ENCODE measurements around the gene ATP13A2. TPM values are rescaled to one million over a fixed set of nuclear protein-coding genes. Genes with fewer than 3 reads are reported as not detected.
A peak's percentile ranks its signal among the peaks of the same experiment; 100 is the strongest.

ATP13A2 gene
- total RNA-seq, 2 experiments from 2014 or later: 41.8 to 45.9 TPM

DNA sequence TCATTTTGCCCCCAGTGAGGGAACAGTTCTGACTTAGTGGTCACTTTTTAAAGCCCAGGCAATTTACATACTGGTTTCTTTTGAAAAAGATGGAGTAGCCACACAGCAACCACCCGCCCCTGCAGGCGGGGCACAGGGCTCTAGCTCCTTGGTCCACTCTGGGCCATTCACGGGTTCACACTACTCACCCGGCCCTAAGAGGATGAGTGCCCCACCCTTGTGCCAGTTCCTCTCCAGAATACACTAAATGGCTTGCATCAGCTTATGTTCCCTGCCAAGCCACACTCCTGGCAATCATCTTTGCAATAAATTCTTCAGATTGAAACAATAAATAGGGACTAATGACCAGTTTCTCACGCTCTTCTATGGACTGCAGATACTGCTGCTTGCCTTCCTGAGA lies 15.7 kb upstream of the ATP13A2 start:
- no peak overlapping the region for H3K4me3 Mint-ChIP-seq
- no peaks in the 10 kb centered on the region for H3K27me3 Mint-ChIP-seq
- DNase-seq: no peak
- intact Hi-C loops (cut with micrococcal nuclease): no loop called here
- CTCF ChIA-PET: interaction anchor here (1.2 kb wide), 1 partner anchor 76 kb away, joined by 3 read pairs; no protein-coding TSS in a partner anchor
- no peaks in the 10 kb centered on the region for H3K9me3 Mint-ChIP-seq
- H3K27ac Mint-ChIP-seq: no peak overlapping the region
- H3K4me1 Mint-ChIP-seq (ENCODE audit: low read depth): no peaks in the 10 kb centered on the region
- POLR2A ChIA-PET: no interaction called here
- H3K36me3 Mint-ChIP-seq: peaks cover 30% of the 10 kb centered on the region

DNA sequence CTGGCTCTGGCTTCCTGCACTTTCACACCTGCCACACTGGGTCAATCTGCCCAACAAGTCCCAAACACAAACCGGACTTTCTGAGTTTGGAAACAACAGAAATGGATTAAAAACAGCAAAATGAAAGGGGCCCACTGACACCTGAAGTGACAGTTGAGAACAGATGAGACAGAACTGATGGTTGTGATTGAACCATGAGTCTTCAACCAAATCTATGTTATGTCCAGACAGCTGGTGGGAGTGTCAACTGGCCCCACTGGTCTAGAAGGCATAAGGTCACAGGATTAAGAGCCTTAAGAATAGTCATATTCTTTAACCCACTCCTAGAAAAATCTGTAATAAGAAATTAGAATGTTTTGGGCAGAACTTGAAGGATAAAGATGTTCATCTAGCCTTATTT lies 13.0 kb upstream of the ATP13A2 start:
- Mint-ChIP-seq H3K36me3 (peaks cover 36% of the 10 kb centered on the region), H3K27me3 (no peaks in the 10 kb centered on the region), H3K9me3 (no peaks in the 10 kb centered on the region), H3K4me1 (ENCODE audit: low read depth) (no peaks in the 10 kb centered on the region), H3K27ac (no peak overlapping the region), H3K4me3 (no peak overlapping the region)
- no peak for DNase-seq
- POLR2A ChIA-PET: no interaction called here
- intact Hi-C loops (cut with micrococcal nuclease): no loop called here
- CTCF ChIA-PET: no interaction called here

- intact Hi-C loops (cut with micrococcal nuclease): no loop called here
- DNase-seq: no peak
- Mint-ChIP-seq H3K4me3 (no peak overlapping the region), H3K27me3 (no peaks in the 10 kb centered on the region), H3K9me3 (no peaks in the 10 kb centered on the region), H3K27ac (no peak overlapping the region), H3K36me3 (peaks cover 44% of the 10 kb centered on the region), H3K4me1 (ENCODE audit: low read depth) (peaks cover 7% of the 10 kb centered on the region)
- CTCF ChIA-PET: interaction anchor here (2.0 kb wide), 1 partner anchor 72 kb away, joined by 7 read pairs; no protein-coding TSS in a partner anchor
- POLR2A ChIA-PET: no interaction called here
Observed at GRCh38 chr1:17023573-17023972, 11.8 kb upstream of the ATP13A2 start.

GRCh38 chr1:17023102-17023501 lies 11.4 kb upstream of the ATP13A2 start:
- Mint-ChIP-seq H3K4me3 (no peak overlapping the region), H3K27ac (no peak overlapping the region), H3K9me3 (no peaks in the 10 kb centered on the region), H3K4me1 (ENCODE audit: low read depth) (peaks cover 7% of the 10 kb centered on the region), H3K36me3 (peaks cover 42% of the 10 kb centered on the region), H3K27me3 (no peaks in the 10 kb centered on the region)
- intact Hi-C loops (cut with micrococcal nuclease): no loop called here
- no peak for DNase-seq
- POLR2A ChIA-PET: no interaction called here
- CTCF ChIA-PET: interaction anchor here (2.0 kb wide), 1 partner anchor 71 kb away, joined by 7 read pairs; no protein-coding TSS in a partner anchor

DNA sequence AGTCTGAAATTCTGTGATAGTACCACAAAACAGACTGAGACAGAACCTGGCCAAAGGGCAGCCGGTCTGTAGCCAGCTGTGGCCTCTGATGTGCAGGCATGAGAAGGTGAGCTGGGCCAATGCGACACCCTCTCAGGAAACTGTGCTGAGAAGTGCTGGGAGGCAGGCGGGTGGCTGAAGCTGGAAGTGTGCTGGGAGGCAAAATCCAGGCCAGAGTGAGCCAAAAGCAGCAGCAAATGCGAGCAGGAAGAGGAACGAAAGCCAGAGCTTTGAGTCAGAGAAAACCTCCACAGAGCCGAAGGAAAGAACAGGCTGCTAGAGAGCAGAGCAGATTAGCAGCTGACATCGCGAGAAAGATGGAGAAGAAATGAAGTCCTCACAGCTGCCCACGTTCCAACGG lies 10.2 kb upstream of the ATP13A2 start:
- no peaks in the 10 kb centered on the region for H3K27me3 Mint-ChIP-seq
- H3K9me3 Mint-ChIP-seq: no peaks in the 10 kb centered on the region
- ChIA-PET POLR2A (no interaction called here), CTCF (interaction anchor here (2.0 kb wide), 1 partner anchor 70 kb away, joined by 7 read pairs; no protein-coding TSS in a partner anchor)
- peaks cover 37% of the 10 kb centered on the region for H3K36me3 Mint-ChIP-seq
- intact Hi-C loops (cut with micrococcal nuclease): no loop called here
- no peak overlapping the region for H3K4me3 Mint-ChIP-seq
- no peak for DNase-seq
- H3K27ac Mint-ChIP-seq: no peak overlapping the region
- peaks cover 7% of the 10 kb centered on the region for H3K4me1 Mint-ChIP-seq (ENCODE audit: low read depth)

DNA sequence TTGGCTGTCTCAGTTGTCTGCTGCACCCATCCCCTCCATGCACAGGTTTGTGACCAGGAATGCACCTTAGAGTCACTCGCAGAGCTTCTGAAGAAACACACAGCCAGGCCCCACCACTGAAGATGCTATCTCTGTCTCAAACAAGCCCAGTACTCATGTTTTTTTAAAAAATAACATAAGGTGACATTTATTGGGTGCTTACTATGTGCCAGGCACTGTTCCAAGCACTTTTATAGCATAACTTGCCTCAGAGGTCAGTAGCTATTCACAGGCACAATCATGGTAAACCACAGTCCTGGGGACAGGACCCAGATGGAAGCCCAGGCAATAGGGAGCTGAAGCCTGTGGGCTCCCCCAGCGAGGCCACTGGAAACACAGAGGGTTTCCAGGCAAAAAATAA lies 8.8 kb upstream of the ATP13A2 start:
- Mint-ChIP-seq H3K9me3 (no peaks in the 10 kb centered on the region), H3K27me3 (no peaks in the 10 kb centered on the region), H3K27ac (no peak overlapping the region), H3K36me3 (peaks cover 36% of the 10 kb centered on the region), H3K4me3 (no peak overlapping the region), H3K4me1 (ENCODE audit: low read depth) (peaks cover 7% of the 10 kb centered on the region)
- POLR2A ChIA-PET: no interaction called here
- intact Hi-C loops (cut with micrococcal nuclease): no loop called here
- CTCF ChIA-PET: interaction anchor here (0.9 kb wide), 1 partner anchor 60 kb away, joined by 3 read pairs; no protein-coding TSS in a partner anchor
- no peak for DNase-seq

- intact Hi-C loops (cut with micrococcal nuclease): no loop called here
- Mint-ChIP-seq H3K9me3 (no peaks in the 10 kb centered on the region), H3K36me3 (peaks cover 29% of the 10 kb centered on the region), H3K27ac (peak overlapping the region; percentile 52), H3K4me1 (ENCODE audit: low read depth) (peaks cover 7% of the 10 kb centered on the region), H3K4me3 (no peak overlapping the region), H3K27me3 (no peaks in the 10 kb centered on the region)
- ChIA-PET CTCF (interaction anchor here (1.4 kb wide), 1 partner anchor 59 kb away, joined by 5 read pairs; no protein-coding TSS in a partner anchor), POLR2A (no interaction called here)
- no peak for DNase-seq
Observed at GRCh38 chr1:17018849-17019248, 7.1 kb upstream of the ATP13A2 start.

GRCh38 chr1:17017435-17017834 lies 5.7 kb upstream of the ATP13A2 start:
- CTCF ChIA-PET: interaction anchor here (0.8 kb wide), 1 partner anchor 23 kb away, joined by 3 read pairs; no protein-coding TSS in a partner anchor
- H3K27ac Mint-ChIP-seq: no peak overlapping the region
- POLR2A ChIA-PET: no interaction called here
- no peak overlapping the region for H3K4me3 Mint-ChIP-seq
- peaks cover 7% of the 10 kb centered on the region for H3K4me1 Mint-ChIP-seq (ENCODE audit: low read depth)
- intact Hi-C loops (cut with micrococcal nuclease): no loop called here
- H3K9me3 Mint-ChIP-seq: no peaks in the 10 kb centered on the region
- peaks cover 23% of the 10 kb centered on the region for H3K36me3 Mint-ChIP-seq
- no peak for DNase-seq
- no peaks in the 10 kb centered on the region for H3K27me3 Mint-ChIP-seq

DNA sequence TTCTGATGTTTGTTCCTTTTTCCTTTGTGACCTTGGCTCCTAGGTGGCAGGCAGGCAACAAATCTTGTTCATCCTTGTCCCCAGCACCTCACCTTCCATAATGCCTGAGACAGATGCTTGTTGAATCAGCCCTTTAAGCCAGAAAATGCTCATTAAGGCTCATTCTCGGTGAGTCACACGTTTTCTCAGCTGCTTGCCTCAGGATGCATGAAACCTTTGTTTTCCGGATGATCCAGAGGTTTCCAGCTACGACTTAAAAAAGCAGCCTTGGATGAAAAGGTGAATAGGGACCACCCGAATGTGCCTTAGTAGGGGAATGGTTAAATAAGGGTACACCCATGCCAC lies 4.6 kb upstream of the ATP13A2 start:
- Mint-ChIP-seq H3K9me3 (no peaks in the 10 kb centered on the region), H3K4me1 (ENCODE audit: low read depth) (peaks cover 12% of the 10 kb centered on the region), H3K36me3 (peaks cover 18% of the 10 kb centered on the region), H3K27me3 (no peaks in the 10 kb centered on the region), H3K27ac (no peak overlapping the region), H3K4me3 (no peak overlapping the region)
- no peak for DNase-seq
- POLR2A ChIA-PET: interaction anchor here (0.8 kb wide), 1 partner anchor 102 kb away, joined by 3 read pairs; no protein-coding TSS in a partner anchor
- intact Hi-C loops (cut with micrococcal nuclease): no loop called here
- CTCF ChIA-PET: no interaction called here

DNA sequence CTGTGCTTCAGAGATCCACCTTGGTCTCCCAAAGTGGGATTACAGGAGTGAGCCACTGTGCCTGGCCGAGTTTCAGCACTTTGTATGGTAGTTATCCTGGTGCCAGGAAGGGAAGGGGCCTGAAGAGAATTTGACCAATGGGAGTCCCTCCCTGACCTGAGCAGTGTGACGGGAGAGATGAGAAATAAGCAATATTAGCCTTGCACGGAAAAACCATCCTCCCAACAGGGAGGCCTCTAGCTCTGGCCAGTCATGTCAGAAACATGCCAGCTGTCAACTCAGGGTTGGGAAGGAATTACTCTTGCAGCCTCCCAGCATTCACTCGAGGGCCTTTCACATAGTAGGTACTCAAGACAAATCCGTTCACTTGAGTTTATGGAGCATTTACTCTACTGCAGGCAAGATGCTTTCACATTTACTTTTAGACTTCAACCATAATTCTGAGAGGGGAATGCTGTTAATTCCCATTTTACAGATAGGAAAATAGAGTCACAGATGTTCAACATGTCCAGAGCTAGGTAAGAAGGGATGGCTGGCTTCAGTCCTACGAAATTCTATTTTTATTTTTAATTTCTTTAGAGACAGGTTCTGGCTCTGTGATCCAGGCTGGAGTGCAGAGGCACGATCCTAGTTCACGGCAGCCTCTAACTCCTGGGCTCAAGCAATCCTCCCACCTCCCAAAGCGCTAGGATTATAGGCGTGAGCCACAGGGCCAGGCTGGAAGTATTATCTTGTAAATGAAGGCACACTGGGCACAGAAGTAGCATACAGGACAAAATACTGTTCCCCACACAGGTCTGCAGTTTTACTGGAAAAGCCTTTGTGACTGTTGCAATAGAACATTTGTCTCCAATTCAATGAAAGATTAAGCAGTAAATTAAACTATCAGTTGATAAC lies 3.2 kb upstream of the ATP13A2 start:
- CTCF ChIA-PET: no interaction called here
- H3K4me1 Mint-ChIP-seq (ENCODE audit: low read depth): peaks cover 19% of the 10 kb centered on the region
- H3K36me3 Mint-ChIP-seq: peaks cover 13% of the 10 kb centered on the region
- intact Hi-C loops (cut with micrococcal nuclease): no loop called here
- DNase-seq: no peak
- no peaks in the 10 kb centered on the region for H3K27me3 Mint-ChIP-seq
- H3K9me3 Mint-ChIP-seq: no peaks in the 10 kb centered on the region
- H3K4me3 Mint-ChIP-seq: no peak overlapping the region
- no peak overlapping the region for H3K27ac Mint-ChIP-seq
- POLR2A ChIA-PET: no interaction called here

DNA sequence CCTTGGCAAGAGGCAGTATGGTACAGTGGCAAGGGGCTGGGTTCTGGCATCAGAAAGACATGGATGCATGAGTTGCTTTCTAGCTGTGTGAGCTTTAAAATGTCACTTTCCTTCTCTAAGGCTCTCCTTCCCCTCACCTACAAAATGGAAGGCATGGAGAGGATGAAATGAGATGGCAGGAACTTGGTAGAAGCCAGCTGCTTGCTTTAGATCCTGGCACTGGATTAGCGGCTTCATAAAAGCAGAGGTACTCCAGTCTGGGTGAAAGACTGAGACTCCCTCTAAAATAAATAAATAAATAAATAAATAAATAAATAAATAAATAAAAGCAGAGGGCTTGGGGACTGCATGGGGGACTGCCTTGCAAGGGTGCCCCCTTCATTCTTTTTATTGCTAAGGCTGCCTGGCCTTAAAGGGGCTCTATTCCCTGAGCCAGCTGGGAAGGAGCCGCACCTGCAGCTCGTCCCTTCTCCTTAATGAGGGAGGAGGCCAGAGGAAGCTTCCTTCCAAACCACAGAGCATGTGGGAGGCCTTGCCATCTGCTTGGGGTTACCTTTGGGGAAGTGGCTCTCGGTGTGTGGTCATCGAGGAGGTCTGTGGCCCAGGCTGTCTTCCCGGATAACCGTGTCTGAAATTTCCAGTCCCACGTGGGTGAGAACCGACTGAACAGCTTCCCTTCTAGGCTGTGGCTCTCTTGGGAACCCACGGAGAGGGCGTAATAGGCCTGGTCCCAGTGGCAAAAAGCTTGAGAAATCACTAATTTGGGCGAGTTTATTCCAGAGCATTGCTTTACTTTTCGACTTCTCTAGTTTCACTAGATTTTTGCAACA lies 2.0 kb upstream of the ATP13A2 start:
- Mint-ChIP-seq H3K36me3 (peaks cover 5% of the 10 kb centered on the region), H3K4me1 (ENCODE audit: low read depth) (peaks cover 14% of the 10 kb centered on the region), H3K27ac (no peak overlapping the region), H3K9me3 (no peaks in the 10 kb centered on the region), H3K4me3 (no peak overlapping the region), H3K27me3 (no peaks in the 10 kb centered on the region)
- ChIA-PET CTCF (interaction anchor here (0.5 to 1.5 kb wide), 2 partner anchors 53 to 398 kb away, joined by 3 to 5 read pairs; no protein-coding TSS in a partner anchor), POLR2A (no interaction called here)
- intact Hi-C loops (cut with micrococcal nuclease): no loop called here
- no peak for DNase-seq

- Mint-ChIP-seq H3K27me3 (no peaks in the 10 kb centered on the region), H3K4me1 (ENCODE audit: low read depth) (peaks cover 14% of the 10 kb centered on the region), H3K36me3 (peaks cover 2% of the 10 kb centered on the region), H3K9me3 (no peaks in the 10 kb centered on the region), H3K27ac (no peak overlapping the region), H3K4me3 (no peak overlapping the region)
- CTCF ChIA-PET: interaction anchor here (1.5 kb wide), 1 partner anchor 53 kb away, joined by 5 read pairs; no protein-coding TSS in a partner anchor
- no peak for DNase-seq
- intact Hi-C loops (cut with micrococcal nuclease): no loop called here
- POLR2A ChIA-PET: no interaction called here
Observed at GRCh38 chr1:17012775-17013490, 1.2 kb upstream of the ATP13A2 start.

Measured in activated CD4-positive, alpha-beta memory T cell treated with anti-CD3 and anti-CD28 coated beads for 36 hours (primary cell).